Epithelial cell of proximal tubule (primary cell): ENCODE results near the gene SELENOO. TPM values are rescaled to one million over a fixed set of nuclear protein-coding genes. Genes with fewer than 3 reads are reported as not detected.

Experiments used
- DNase-seq: peaks from one replicate; pipeline ENCODE4 v3.0.0-alpha.2; 2011; ENCODE audit warnings: low read depth
- H3K4me3 ChIP-seq: 2 replicates; pipeline ENCODE4 v1.5.1; 2011; ENCODE audit warnings: low read depth, mild to moderate bottlenecking, low read length
- CTCF ChIP-seq: conservative IDR thresholded peaks from 2 replicates; pipeline ENCODE4 v1.5.1; 2012; ENCODE audit warnings: low read depth, mild to moderate bottlenecking, low read length
- total RNA-seq: library from RNA; depleted of rRNA; stranded (reverse); fragments of >200 nt; gene quantifications from 2 replicates; pipeline ENCODE4 v1.2.3, GENCODE V29; 2015

SELENOO gene
- total RNA-seq, 1 donor from 2014 or later: 31.1 TPM

- H3K4me3 ChIP-seq: no peak overlapping the region
- DNase-seq: no peak
- no peak for TF ChIP-seq CTCF
Observed at GRCh38 chr22:50193621-50194020, 7.2 kb upstream of the SELENOO start.

- TF ChIP-seq CTCF: no peak
- no peak overlapping the region for H3K4me3 ChIP-seq
- DNase-seq: no peak
Observed at GRCh38 chr22:50194037-50194805, 6.6 kb upstream of the SELENOO start.

GRCh38 chr22:50196256-50196655, 4.6 kb upstream of the SELENOO start:
- TF ChIP-seq CTCF: no peak
- no peak overlapping the region for H3K4me3 ChIP-seq
- no peak for DNase-seq

- no peak for TF ChIP-seq CTCF
- DNase-seq: no peak
- no peak overlapping the region for H3K4me3 ChIP-seq
Observed at GRCh38 chr22:50197000-50197800, 3.6 kb upstream of the SELENOO start.

GRCh38 chr22:50197856-50198623, 2.8 kb upstream of the SELENOO start:
- no peak for TF ChIP-seq CTCF
- DNase-seq: no peak

GRCh38 chr22:50198624-50199017, 2.2 kb upstream of the SELENOO start:
- TF ChIP-seq CTCF: no peak
- no peak overlapping the region for H3K4me3 ChIP-seq
- no peak for DNase-seq

More at GRCh38 chr22:50197856-50198623, 2.8 kb upstream of the SELENOO start:
- H3K4me3 ChIP-seq: no peak overlapping the region
